HEK293 (cell line): ENCODE data around the gene UVSSA.

ENCODE experiments used
- CTCF ChIP-seq: fragments of 450-650 bp; formaldehyde crosslinking; IDR thresholded peaks from 2 replicates; pipeline ENCODE4 v1.5.1; 2016; ENCODE audit warnings: missing biosample characterization, missing genetic modification characterization
- HOXA7 ChIP-seq: sonication (generic); formaldehyde crosslinking; IDR thresholded peaks from 2 replicates; pipeline ENCODE4 v1.8.1; 2022; ENCODE audit warnings: missing genetic modification reagents, borderline replicate concordance
- OSR2 ChIP-seq: fragments of 450-650 bp; formaldehyde crosslinking; IDR thresholded peaks from 2 replicates; pipeline ENCODE4 v1.5.1; 2016; ENCODE audit warnings: missing biosample characterization, missing genetic modification characterization
- RBAK ChIP-seq: fragments of 450-650 bp; formaldehyde crosslinking; IDR thresholded peaks from 2 replicates; pipeline ENCODE4 v1.5.1; 2016; ENCODE audit warnings: missing biosample characterization, missing genetic modification characterization
- TCF7L2 ChIP-seq: IDR thresholded peaks from 2 replicates; pipeline ENCODE4 v1.6.1; 2011; ENCODE audit warnings: low read depth, mild to moderate bottlenecking, inconsistent platforms, low read length, moderate library complexity, borderline replicate concordance
- YY1 ChIP-seq: fragments of 450-650 bp; formaldehyde crosslinking; IDR thresholded peaks from 2 replicates; pipeline ENCODE4 v1.5.1; 2018; ENCODE audit warnings: missing biosample characterization, missing genetic modification characterization
- ZNF138 ChIP-seq: fragments of 450-650 bp; formaldehyde crosslinking; IDR thresholded peaks from 2 replicates; pipeline ENCODE4 v1.5.1; 2016; ENCODE audit warnings: missing biosample characterization, missing genetic modification characterization, borderline replicate concordance
- ZNF221 ChIP-seq: fragments of 450-650 bp; formaldehyde crosslinking; IDR thresholded peaks from 2 replicates; pipeline ENCODE4 v1.5.1; 2017; ENCODE audit warnings: missing biosample characterization, missing genetic modification characterization, borderline replicate concordance
- ZNF274 ChIP-seq, 2 experiments: fragments of 200-500 bp in 1 of 2; fragments of 450-650 bp in 1 of 2; sonication (Bioruptor generic) in 1 of 2; formaldehyde crosslinking in 1 of 2; IDR thresholded peaks; 2 replicates each; pipeline versions ENCODE4 v1.5.1 to v1.6.1; 2014 to 2016; ENCODE audit warnings: borderline replicate concordance in 1 of 2, inconsistent platforms in 1 of 2, low read length in 1 of 2, missing biosample characterization in 1 of 2, missing genetic modification characterization in 1 of 2
- ZNF785 ChIP-seq: fragments of 450-650 bp; formaldehyde crosslinking; IDR thresholded peaks from 2 replicates; pipeline ENCODE4 v1.5.1; 2016; ENCODE audit warnings: missing biosample characterization, missing genetic modification characterization

- TF ChIP-seq ZNF221 (tag by site-specific recombination) (no peak), CTCF (tag by site-specific recombination) (no peak), ZNF274 (IDR thresholded peaks at IDR 0.05; ENCODE audit: low read length) (no peak), ZNF274 (tag by site-specific recombination; IDR thresholded peaks at IDR 0.05; ENCODE audit: borderline replicate concordance) (no peak), ZNF785 (tag by site-specific recombination) (no peak), RBAK (no peak), TCF7L2 (no peak), OSR2 (tag by site-specific recombination) (no peak), YY1 (tag by site-specific recombination) (no peak), HOXA7 (no peak), ZNF138 (tag by site-specific recombination) (no peak)
Measured at GRCh38 chr4:1318488-1319213, 28.4 kb upstream of the UVSSA start.
